ENCODE results near the gene SLC26A9.
A peak's percentile ranks its signal among the peaks of the same experiment; 100 is the strongest.

SLC26A9 gene

DNA sequence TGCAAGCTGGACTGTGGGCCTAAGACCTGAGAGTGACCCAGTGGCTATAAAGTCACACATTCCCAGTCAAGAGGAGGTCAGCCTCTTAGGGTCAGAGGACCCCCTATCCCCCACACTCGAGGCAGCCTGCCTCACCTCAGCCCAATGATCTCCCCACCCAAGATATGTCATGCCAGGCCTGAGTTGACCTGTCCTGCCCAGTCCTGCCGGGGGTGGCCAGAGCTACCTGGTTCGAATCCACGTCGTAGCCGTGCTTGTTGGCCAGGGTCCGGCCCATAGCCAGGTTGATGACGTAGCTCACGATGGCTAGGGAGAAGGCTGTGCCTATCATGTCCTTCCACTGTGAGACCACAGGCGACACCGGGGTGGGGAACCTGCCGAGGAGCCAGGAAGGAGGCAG, 15.6 kb downstream of the SLC26A9 start:
- TF ChIP-seq, protein P1, sequence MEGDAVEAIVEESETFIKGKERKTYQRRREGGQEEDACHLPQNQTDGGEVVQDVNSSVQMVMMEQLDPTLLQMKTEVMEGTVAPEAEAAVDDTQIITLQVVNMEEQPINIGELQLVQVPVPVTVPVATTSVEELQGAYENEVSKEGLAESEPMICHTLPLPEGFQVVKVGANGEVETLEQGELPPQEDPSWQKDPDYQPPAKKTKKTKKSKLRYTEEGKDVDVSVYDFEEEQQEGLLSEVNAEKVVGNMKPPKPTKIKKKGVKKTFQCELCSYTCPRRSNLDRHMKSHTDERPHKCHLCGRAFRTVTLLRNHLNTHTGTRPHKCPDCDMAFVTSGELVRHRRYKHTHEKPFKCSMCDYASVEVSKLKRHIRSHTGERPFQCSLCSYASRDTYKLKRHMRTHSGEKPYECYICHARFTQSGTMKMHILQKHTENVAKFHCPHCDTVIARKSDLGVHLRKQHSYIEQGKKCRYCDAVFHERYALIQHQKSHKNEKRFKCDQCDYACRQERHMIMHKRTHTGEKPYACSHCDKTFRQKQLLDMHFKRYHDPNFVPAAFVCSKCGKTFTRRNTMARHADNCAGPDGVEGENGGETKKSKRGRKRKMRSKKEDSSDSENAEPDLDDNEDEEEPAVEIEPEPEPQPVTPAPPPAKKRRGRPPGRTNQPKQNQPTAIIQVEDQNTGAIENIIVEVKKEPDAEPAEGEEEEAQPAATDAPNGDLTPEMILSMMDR (IDR thresholded peaks at IDR 0.05; ENCODE audit: low read length, missing control alignments) = no peak
- DNase-seq (ENCODE audit: low read depth) = no peak
- no peak overlapping the region for H3K4me3 ChIP-seq (replicated peaks; ENCODE audit: low read depth, low read length)

DNA sequence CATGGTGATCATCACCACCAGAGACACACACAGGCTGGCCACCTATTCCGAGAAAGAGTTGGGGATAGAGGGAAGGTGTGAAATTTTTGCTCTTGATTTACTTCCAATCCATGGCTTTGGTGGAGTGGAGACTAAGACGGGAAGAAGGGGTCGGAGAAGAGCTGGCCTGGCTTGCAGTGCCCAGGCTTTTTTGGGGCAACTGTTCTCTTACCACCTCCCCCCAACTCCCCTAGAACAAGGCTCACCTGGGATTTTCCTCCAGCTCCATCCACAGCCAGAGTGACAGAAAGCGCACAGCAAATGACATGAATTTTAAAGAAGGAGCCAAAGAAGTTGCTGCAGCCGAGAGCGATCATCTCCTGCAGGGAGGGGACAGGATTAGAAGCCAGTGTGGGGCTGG, 16.0 kb downstream of the SLC26A9 start:
- DNase-seq (ENCODE audit: low read depth) = no peak
- TF ChIP-seq, protein P1 (IDR thresholded peaks at IDR 0.05; ENCODE audit: low read length, missing control alignments) = no peak
- no peak overlapping the region for H3K4me3 ChIP-seq (replicated peaks; ENCODE audit: low read depth, low read length)

DNA sequence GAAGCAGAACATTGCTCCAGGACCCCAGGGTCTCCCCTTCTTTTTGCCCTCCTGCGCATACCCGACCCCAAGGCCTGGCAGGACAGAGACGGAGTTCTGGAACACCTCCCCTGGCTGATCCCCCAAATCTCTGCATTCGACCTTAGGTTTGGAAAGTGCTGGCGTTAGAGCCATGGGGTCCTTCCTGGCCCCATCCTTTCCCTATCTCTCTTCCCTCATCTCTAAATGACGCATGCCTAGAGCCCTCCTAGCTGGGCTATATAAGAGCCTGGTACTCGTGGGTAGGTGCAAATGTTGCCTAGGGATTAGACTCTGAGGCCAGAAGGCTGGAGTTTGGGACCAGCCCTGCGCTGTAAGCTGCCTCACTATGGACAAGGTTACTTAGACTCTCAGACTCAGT, 16.6 kb downstream of the SLC26A9 start:
- no peak for DNase-seq (ENCODE audit: low read depth)
- TF ChIP-seq, protein P1 (IDR thresholded peaks at IDR 0.05; ENCODE audit: low read length, missing control alignments) = no peak
- H3K4me3 ChIP-seq (replicated peaks; ENCODE audit: low read depth, low read length) = no peak overlapping the region

DNA sequence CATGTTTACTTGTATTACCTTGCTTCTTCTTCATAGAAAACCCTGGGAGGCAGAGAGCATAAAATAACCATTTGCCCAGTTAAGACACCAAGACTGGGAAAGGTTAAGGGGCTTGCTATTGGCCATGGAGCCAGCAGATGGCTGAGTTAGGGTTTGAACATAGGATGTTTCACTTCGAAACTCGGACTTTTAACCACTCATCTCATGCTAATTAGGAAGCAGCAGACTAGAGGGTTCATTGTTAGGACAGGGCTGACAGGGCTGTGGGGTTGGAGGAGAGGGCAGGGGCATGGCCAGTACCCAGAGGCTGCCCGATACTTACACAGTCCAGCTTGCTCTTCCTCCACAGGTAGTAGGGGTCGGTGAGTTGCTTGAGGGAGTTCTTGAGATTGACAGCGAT, 17.0 kb downstream of the SLC26A9 start:
- TF ChIP-seq, protein P1 (IDR thresholded peaks at IDR 0.05; ENCODE audit: low read length, missing control alignments) = no peak
- no peak overlapping the region for H3K4me3 ChIP-seq (replicated peaks; ENCODE audit: low read depth, low read length)
- no peak for DNase-seq (ENCODE audit: low read depth)

DNA sequence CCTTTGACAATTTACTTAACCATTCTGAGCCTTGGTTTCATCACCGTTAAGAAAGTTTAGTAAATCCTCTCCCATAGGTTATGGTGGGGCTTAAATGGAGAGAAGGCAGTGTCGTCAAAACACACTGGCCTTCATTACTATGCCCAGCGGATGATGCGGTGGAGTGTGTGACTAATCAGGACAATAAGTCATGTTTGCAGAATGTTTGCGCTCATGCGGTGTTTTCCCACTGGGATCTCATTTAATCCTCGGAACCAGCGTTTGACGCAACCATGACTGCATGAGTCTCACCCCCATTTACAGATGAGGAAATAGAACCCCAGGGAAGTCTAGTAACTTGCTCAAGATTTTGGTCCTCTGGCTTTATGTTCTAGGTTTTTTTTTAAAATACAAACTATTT, 17.5 kb downstream of the SLC26A9 start:
- peak; percentile 70 for DNase-seq (ENCODE audit: low read depth)
- H3K4me3 ChIP-seq (replicated peaks; ENCODE audit: low read depth, low read length) = no peak overlapping the region
- TF ChIP-seq, protein P1 (IDR thresholded peaks at IDR 0.05; ENCODE audit: low read length, missing control alignments) = no peak

DNA sequence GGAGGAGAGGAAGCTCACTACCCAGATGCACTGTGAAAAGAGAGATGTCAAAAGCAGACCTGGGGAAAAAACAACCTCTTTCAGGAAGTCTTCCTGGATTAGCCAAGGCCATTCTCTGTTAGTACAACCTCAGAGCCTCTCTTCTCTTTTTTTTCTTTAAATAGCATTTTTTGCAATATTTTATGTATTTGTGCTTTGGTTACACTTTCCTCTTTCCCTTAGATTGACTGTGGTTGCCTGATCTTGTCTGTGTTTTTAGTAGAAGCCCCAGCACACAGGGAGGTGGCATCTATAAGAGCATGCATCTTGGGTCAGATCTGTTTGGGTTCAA, 18.8 kb downstream of the SLC26A9 start:
- DNase-seq (ENCODE audit: low read depth) = no peak
- TF ChIP-seq, protein P1 (IDR thresholded peaks at IDR 0.05; ENCODE audit: low read length, missing control alignments) = no peak
- H3K4me3 ChIP-seq (replicated peaks; ENCODE audit: low read depth, low read length) = no peak overlapping the region

DNA sequence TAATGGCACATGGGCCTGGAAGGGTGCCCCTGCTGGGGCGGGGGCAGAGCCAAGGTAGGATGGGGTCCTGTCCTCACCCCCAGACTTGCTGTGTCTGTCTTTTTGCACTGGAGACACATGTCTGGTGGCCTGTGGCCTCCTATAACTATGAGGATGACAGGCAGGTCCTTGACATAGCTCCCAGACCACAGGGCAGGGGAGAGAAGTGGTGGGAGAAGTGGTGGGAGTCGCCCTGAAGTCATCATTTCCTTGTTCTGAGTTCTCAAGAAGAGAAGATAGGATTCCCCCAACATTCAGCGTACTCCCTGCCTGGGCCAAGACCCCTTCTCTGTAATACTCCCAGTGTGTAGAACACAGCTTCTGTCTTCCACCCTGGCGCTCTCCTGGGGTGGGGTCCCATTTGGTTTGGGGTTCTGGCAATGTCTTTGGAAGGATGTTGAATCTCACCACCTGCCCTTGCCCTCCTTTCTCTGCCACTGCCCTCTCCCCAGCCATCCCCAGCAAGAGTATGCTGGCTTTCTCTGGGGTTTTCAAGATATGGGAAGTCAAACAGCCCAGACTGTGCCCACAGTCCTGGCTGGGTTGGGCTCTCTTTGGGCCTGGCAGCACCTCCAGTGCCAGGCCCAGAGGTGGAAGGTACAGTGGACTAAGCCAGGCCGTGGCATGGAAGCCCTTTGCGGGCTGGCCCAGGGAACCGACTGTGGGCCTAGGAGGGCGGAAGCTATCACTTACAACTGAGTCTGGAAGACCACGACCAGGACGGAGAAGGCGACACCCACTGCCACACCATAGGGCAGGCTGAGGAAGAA, 19.4 kb downstream of the SLC26A9 start:
- no peak for DNase-seq (ENCODE audit: low read depth)
- TF ChIP-seq, protein P1 (IDR thresholded peaks at IDR 0.05; ENCODE audit: low read length, missing control alignments) = no peak
- no peak overlapping the region for H3K4me3 ChIP-seq (replicated peaks; ENCODE audit: low read depth, low read length)
